ENCODE measurements around the gene EIPR1. TPM values are rescaled to one million over a fixed set of nuclear protein-coding genes. Genes with fewer than 3 reads are reported as not detected.

The EIPR1 gene
- polyA plus RNA-seq, 1 donor from 2014 or later = 138 TPM

- TF ChIP-seq EP300 (conservative IDR thresholded peaks at IDR 0.05; ENCODE audit: poor library complexity, severe bottlenecking) = no peak
- TF ChIP-seq POLR2AphosphoS5 (IDR thresholded peaks at IDR 0.05) = no peak
- TF ChIP-seq EZH2 (IDR thresholded peaks at IDR 0.05; ENCODE audit: borderline replicate concordance, insufficient read depth, low read length, poor library complexity, severe bottlenecking) = no peak
- Histone ChIP-seq H3K9me2 (ENCODE audit: insufficient read depth, low read length) (no peaks in the 10 kb centered on the region), H3K4me3 (ENCODE audit: low read length) (no peak overlapping the region), H3K36me3 (ENCODE audit: insufficient read depth, low read length) (no peaks in the 10 kb centered on the region), H3K9ac (ENCODE audit: low read length) (no peak overlapping the region), H3K79me2 (replicated peaks; ENCODE audit: insufficient read depth, low read length) (no peaks in the 10 kb centered on the region), H4K20me1 (ENCODE audit: insufficient read depth) (no peaks in the 10 kb centered on the region), H3K27me3 (ENCODE audit: insufficient read depth, low read depth, low read length) (no peaks in the 10 kb centered on the region), H3K27ac (ENCODE audit: low read length) (no peak overlapping the region), H2AFZ (ENCODE audit: low read depth, low read length) (no peak overlapping the region), H3K4me2 (ENCODE audit: low read length) (no peak overlapping the region), H3F3A (ENCODE audit: insufficient read depth, low read length, poor library complexity, severe bottlenecking) (no peaks in the 10 kb centered on the region), H3K9me3 (ENCODE audit: low read length) (no peaks in the 10 kb centered on the region)
Observed at GRCh38 chr2:3149441-3150217, 228.0 kb downstream of the EIPR1 start.

GRCh38 chr2:3148716-3149115 lies 228.9 kb downstream of the EIPR1 start:
- H3K9me2 ChIP-seq (ENCODE audit: insufficient read depth, low read length) = no peaks in the 10 kb centered on the region
- H3K27me3 ChIP-seq (ENCODE audit: insufficient read depth, low read depth, low read length) = no peaks in the 10 kb centered on the region
- H3K4me2 ChIP-seq (ENCODE audit: low read length) = no peak overlapping the region
- H4K20me1 ChIP-seq (ENCODE audit: insufficient read depth) = no peaks in the 10 kb centered on the region
- TF ChIP-seq SMC3 (conservative IDR thresholded peaks at IDR 0.05; ENCODE audit: poor library complexity) = no peak
- TF ChIP-seq EZH2 (IDR thresholded peaks at IDR 0.05; ENCODE audit: borderline replicate concordance, insufficient read depth, low read length, poor library complexity, severe bottlenecking) = no peak
- no peak for TF ChIP-seq TAF1 (IDR thresholded peaks at IDR 0.05; ENCODE audit: low read depth)
- TF ChIP-seq CTCF (IDR thresholded peaks at IDR 0.05; ENCODE audit: poor library complexity, severe bottlenecking) = no peak
- no peak for TF ChIP-seq MXI1 (conservative IDR thresholded peaks at IDR 0.05; ENCODE audit: poor library complexity, severe bottlenecking)
- TF ChIP-seq RAD21 (conservative IDR thresholded peaks at IDR 0.05) = no peak
- no peak for TF ChIP-seq REST (IDR thresholded peaks at IDR 0.05; ENCODE audit: borderline replicate concordance)
- TF ChIP-seq EP300 (conservative IDR thresholded peaks at IDR 0.05; ENCODE audit: poor library complexity, severe bottlenecking) = no peak
- no peak for TF ChIP-seq POLR2AphosphoS5 (IDR thresholded peaks at IDR 0.05)
- no peak overlapping the region for H2AFZ ChIP-seq (ENCODE audit: low read depth, low read length)
- H3K4me3 ChIP-seq (ENCODE audit: low read length) = no peak overlapping the region
- no peaks in the 10 kb centered on the region for H3F3A ChIP-seq (ENCODE audit: insufficient read depth, low read length, poor library complexity, severe bottlenecking)
- no peaks in the 10 kb centered on the region for H3K9me3 ChIP-seq (ENCODE audit: low read length)
- H3K9ac ChIP-seq (ENCODE audit: low read length) = no peak overlapping the region
- no peak overlapping the region for H3K27ac ChIP-seq (ENCODE audit: low read length)
- H3K79me2 ChIP-seq (replicated peaks; ENCODE audit: insufficient read depth, low read length) = no peaks in the 10 kb centered on the region
- H3K36me3 ChIP-seq (ENCODE audit: insufficient read depth, low read length) = no peaks in the 10 kb centered on the region

Data from neural cell (in vitro differentiated cells).